VCaP (cell line): ENCODE results near the gene TPGS2.

Experiments used
- H3K27ac ChIP-seq: fragments of 450-650 bp; 2 replicates; pipeline ENCODE4 v1.5.1; 2017
- CTCF ChIP-seq: fragments of 450-650 bp; conservative IDR thresholded peaks from 2 replicates; pipeline ENCODE4 v1.5.1; 2017; ENCODE audit warnings: mild to moderate bottlenecking, moderate library complexity

TPGS2 gene

GRCh38 chr18:36792634-36793283 is 36.0 kb downstream of the TPGS2 start:
- no peak for TF ChIP-seq CTCF
- H3K27ac ChIP-seq, result no peak overlapping the region

GRCh38 chr18:36786686-36787085 is 42.1 kb downstream of the TPGS2 start:
- no peak overlapping the region for H3K27ac ChIP-seq
- TF ChIP-seq CTCF, result no peak

- TF ChIP-seq CTCF, result no peak
- H3K27ac ChIP-seq, result no peak overlapping the region
Observed at GRCh38 chr18:36783792-36784191, 45.0 kb downstream of the TPGS2 start.

- TF ChIP-seq CTCF, result no peak
Observed at GRCh38 chr18:36782710-36783109, 46.1 kb downstream of the TPGS2 start.

GRCh38 chr18:36780748-36781147 is 48.1 kb downstream of the TPGS2 start:
- no peak for TF ChIP-seq CTCF

More at GRCh38 chr18:36782710-36783109, 46.1 kb downstream of the TPGS2 start:
- no peak overlapping the region for H3K27ac ChIP-seq

GRCh38 chr18:36777566-36777965 is 51.2 kb downstream of the TPGS2 start:
- H3K27ac ChIP-seq, result no peak overlapping the region
- no peak for TF ChIP-seq CTCF

More at GRCh38 chr18:36780748-36781147, 48.1 kb downstream of the TPGS2 start:
- no peak overlapping the region for H3K27ac ChIP-seq

GRCh38 chr18:36776650-36777049 is 52.2 kb downstream of the TPGS2 start:
- no peak for TF ChIP-seq CTCF
- no peak overlapping the region for H3K27ac ChIP-seq
